Measurements from ENCODE around the gene WDR11. TPM values are rescaled to one million over a fixed set of nuclear protein-coding genes. Genes with fewer than 3 reads are reported as not detected.

WDR11 gene
- total RNA-seq, 1 donor, result 87.2 TPM

DNA sequence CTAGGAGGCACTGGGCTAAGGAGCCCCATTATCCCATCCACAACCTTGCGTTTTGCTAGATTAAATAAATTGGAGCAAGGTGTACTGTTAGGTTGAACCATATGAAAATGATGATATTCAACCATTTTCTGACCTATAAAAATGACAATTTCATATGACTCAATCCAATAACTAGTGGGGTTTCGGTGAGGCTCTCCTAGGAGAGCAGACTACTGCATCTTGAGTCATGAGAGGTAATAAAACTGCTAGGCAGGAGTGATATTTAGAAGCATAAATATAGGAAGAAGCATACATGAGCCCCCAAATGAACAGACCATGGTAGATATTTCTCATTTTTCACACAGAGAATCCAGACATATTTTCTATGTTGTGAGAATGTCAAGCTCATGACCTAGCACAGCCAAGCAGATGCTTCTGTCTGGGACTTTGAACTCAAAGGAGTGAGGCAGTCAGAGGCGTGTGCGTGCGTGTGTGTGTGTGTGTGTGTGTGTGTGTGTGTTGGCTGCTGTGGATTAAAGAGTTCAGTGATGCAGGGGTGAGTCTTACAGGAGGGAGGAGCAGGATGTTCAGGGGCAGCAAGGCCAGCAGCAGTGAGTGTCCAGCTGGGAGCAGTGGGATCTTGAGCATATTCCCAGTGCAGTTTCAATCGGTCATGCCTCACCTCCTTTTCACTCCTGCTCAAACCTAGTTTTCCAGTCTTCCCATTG is 17.8 kb upstream of the WDR11 start:
- H2AFZ ChIP-seq (ENCODE audit: low read length), result no peak overlapping the region
- H3K9me3 ChIP-seq (ENCODE audit: low read depth, low read length), result no peaks in the 10 kb centered on the region
- TF ChIP-seq CTCF (IDR thresholded peaks at IDR 0.05; ENCODE audit: extremely low read depth, low read depth, low read length), result no peak
- no peaks in the 10 kb centered on the region for H3K36me3 ChIP-seq (ENCODE audit: insufficient read depth, low read length)
- H3K4me3 ChIP-seq (ENCODE audit: insufficient read depth, low read length), result no peak overlapping the region
- H3K4me2 ChIP-seq (ENCODE audit: insufficient read depth, low read length), result no peak overlapping the region
- no peaks in the 10 kb centered on the region for H3K79me2 ChIP-seq (ENCODE audit: insufficient read depth, low read length)
- H3K4me1 ChIP-seq (ENCODE audit: insufficient read depth, low read length), result no peaks in the 10 kb centered on the region
- peak; percentile 45 for DNase-seq (ENCODE audit: insufficient read length, low spot score, missing footprints)
- H4K20me1 ChIP-seq (ENCODE audit: insufficient read depth, low read length), result no peaks in the 10 kb centered on the region
- no peaks in the 10 kb centered on the region for H3K27me3 ChIP-seq (ENCODE audit: insufficient read depth, low read length)
- H3K27ac ChIP-seq (ENCODE audit: low read depth, low read length), result no peak overlapping the region

GRCh38 chr10:120835603-120836002 is 15.6 kb upstream of the WDR11 start:
- DNase-seq (ENCODE audit: insufficient read length, low spot score, missing footprints), result peak; percentile 65
- Histone ChIP-seq H3K9me3 (ENCODE audit: low read depth, low read length) (no peaks in the 10 kb centered on the region), H3K4me3 (ENCODE audit: insufficient read depth, low read length) (no peak overlapping the region), H3K36me3 (ENCODE audit: insufficient read depth, low read length) (no peaks in the 10 kb centered on the region), H3K27ac (ENCODE audit: low read depth, low read length) (no peak overlapping the region), H3K4me2 (ENCODE audit: insufficient read depth, low read length) (no peak overlapping the region), H3K79me2 (ENCODE audit: insufficient read depth, low read length) (no peaks in the 10 kb centered on the region), H3K4me1 (ENCODE audit: insufficient read depth, low read length) (no peaks in the 10 kb centered on the region), H4K20me1 (ENCODE audit: insufficient read depth, low read length) (no peaks in the 10 kb centered on the region), H3K27me3 (ENCODE audit: insufficient read depth, low read length) (no peaks in the 10 kb centered on the region), H2AFZ (ENCODE audit: low read length) (no peak overlapping the region)
- TF ChIP-seq CTCF (IDR thresholded peaks at IDR 0.05; ENCODE audit: extremely low read depth, low read depth, low read length), result no peak

DNA sequence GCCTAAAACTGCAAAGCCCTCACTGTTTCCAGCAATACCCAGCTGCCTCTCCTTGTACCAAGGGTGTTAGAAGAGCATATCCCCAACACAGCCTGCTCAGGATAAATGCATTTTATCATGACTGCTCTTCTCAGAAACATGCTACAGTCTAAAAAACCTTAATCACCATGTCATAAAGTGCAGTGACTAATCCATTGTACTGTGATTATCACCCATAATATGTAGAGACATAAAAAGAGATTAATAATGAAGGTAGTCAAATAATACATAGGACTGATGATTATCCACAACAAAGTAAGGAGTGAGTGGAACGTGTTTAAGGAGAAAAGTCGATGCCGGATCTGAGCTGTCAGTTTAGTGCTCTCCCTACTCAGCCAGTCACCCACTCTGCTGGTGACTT is 12.2 kb upstream of the WDR11 start:
- Histone ChIP-seq H3K27me3 (ENCODE audit: insufficient read depth, low read length) (no peaks in the 10 kb centered on the region), H3K36me3 (ENCODE audit: insufficient read depth, low read length) (no peaks in the 10 kb centered on the region), H3K4me1 (ENCODE audit: insufficient read depth, low read length) (no peaks in the 10 kb centered on the region), H4K20me1 (ENCODE audit: insufficient read depth, low read length) (no peaks in the 10 kb centered on the region), H3K4me3 (ENCODE audit: insufficient read depth, low read length) (no peak overlapping the region), H3K79me2 (ENCODE audit: insufficient read depth, low read length) (no peaks in the 10 kb centered on the region), H2AFZ (ENCODE audit: low read length) (no peak overlapping the region), H3K4me2 (ENCODE audit: insufficient read depth, low read length) (no peak overlapping the region), H3K9me3 (ENCODE audit: low read depth, low read length) (no peaks in the 10 kb centered on the region), H3K27ac (ENCODE audit: low read depth, low read length) (no peak overlapping the region)
- no peak for TF ChIP-seq CTCF (IDR thresholded peaks at IDR 0.05; ENCODE audit: extremely low read depth, low read depth, low read length)
- DNase-seq (ENCODE audit: insufficient read length, low spot score, missing footprints), result no peak

DNA sequence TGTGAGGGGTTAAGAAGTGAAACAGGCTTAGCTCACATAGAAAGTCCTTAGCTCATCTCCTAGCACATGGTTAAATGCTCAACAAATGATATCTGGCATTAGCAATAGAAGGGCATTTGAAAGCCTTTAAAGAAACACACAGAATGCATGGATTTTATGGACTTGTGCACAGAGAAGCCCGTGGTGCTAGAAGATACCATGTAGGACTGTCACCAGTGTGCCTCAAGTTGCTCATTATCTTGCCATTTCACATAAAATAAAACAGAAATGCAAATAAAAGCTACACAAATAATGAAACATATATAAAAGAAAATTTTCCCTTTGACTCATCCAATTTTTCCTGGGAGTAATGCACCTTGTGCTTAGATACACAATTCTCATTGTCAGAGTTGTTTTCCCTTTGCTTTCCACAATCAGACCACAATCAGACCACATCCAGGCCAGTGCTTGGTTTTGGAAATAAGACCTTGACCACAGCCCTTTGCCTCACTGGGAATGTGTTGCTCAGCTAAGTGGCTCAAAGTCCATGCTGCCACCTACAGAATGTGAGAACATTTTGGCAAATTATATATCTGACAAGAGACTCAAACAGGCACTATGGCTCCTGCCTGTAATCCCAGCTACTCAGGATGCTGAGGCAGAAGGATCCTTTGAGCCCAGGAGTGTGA is 9.5 kb upstream of the WDR11 start:
- no peaks in the 10 kb centered on the region for H3K79me2 ChIP-seq (ENCODE audit: insufficient read depth, low read length)
- no peaks in the 10 kb centered on the region for H3K9me3 ChIP-seq (ENCODE audit: low read depth, low read length)
- no peaks in the 10 kb centered on the region for H3K27me3 ChIP-seq (ENCODE audit: insufficient read depth, low read length)
- H3K27ac ChIP-seq (ENCODE audit: low read depth, low read length), result no peak overlapping the region
- H3K4me2 ChIP-seq (ENCODE audit: insufficient read depth, low read length), result no peak overlapping the region
- no peaks in the 10 kb centered on the region for H3K36me3 ChIP-seq (ENCODE audit: insufficient read depth, low read length)
- H2AFZ ChIP-seq (ENCODE audit: low read length), result no peak overlapping the region
- no peak overlapping the region for H3K4me3 ChIP-seq (ENCODE audit: insufficient read depth, low read length)
- TF ChIP-seq CTCF (IDR thresholded peaks at IDR 0.05; ENCODE audit: extremely low read depth, low read depth, low read length), result no peak
- no peak for DNase-seq (ENCODE audit: insufficient read length, low spot score, missing footprints)
- no peaks in the 10 kb centered on the region for H4K20me1 ChIP-seq (ENCODE audit: insufficient read depth, low read length)
- H3K4me1 ChIP-seq (ENCODE audit: insufficient read depth, low read length), result no peaks in the 10 kb centered on the region

Measured in osteoblast (primary cell).